IPS-18c (cell line): ENCODE results near the gene ABCD4.

Experiments used
- H3K4me3 ChIP-seq: 2 replicates; pipeline ENCODE4 v1.7.0; 2013; ENCODE audit warnings: low read depth, mild to moderate bottlenecking, low read length, moderate library complexity; ENCODE audit not compliant: insufficient read depth
- H3K9me3 ChIP-seq: one replicate; pipeline ENCODE4 v1.6.1; 2013; ENCODE audit warnings: mild to moderate bottlenecking, low read length, moderate library complexity; ENCODE audit not compliant: control insufficient read depth, insufficient read depth

Gene ABCD4

DNA sequence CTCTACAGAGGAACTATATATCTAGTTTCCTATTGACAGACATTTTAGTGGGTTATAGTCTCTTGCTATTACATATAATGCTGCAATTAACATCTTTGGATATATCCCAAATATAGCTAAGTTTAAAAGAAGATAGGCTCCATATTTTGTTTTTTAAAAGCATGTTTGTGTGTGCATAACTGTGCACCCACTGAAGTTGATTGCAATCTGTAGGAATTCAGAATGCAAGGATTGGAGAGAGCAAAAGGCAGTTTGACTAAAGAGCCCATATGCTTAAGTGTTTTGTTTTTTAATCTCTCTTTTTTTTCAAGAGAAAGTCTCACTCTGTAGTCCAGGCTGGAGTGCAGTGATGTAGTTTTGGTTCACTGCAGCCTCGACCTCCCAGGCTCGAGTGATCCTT, 9.4 kb upstream of the ABCD4 start:
- Histone ChIP-seq H3K9me3 (no peaks in the 10 kb centered on the region), H3K4me3 (no peak overlapping the region)

DNA sequence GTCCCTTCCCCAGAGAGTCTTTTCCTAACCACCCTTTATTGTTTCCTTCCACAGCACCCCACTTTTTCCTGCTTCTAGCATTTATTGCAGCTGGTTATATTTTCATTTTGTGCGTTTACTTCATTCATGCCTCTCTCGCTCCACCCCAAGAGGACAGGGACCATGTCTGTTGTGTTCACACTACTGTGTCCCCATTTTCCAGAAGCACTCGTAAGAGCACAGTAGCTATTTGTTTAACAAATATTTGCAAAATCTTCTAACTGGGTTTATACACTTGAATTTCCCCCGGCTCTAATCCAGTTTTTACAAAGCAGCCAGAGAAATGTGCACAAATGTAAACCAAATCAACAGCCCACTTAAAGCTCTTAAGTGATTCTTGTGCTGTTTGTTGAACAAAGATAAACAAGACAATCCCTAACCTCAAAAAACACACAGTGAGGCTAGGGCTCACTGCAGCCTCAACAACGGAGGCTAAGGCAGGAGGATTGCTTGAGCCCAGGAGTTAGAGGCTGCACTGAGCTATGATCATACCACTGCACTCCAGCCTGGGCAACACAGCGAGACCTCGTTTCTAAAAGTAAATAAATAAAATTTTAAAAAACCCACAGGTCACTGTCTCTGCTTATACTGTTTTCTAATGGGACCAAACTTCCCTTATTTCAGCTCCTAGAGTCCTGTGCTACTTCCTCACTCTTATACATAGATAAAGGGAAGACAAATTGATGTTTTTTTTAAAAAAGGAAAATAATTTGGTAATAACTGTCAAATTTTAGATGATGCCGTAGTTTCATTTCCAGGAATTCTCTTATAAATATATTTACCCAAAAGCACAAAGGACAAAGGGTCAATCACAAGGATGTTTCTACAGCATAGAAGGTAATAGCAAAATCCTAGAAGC, 6.6 kb upstream of the ABCD4 start:
- Histone ChIP-seq H3K9me3 (no peaks in the 10 kb centered on the region), H3K4me3 (no peak overlapping the region)

DNA sequence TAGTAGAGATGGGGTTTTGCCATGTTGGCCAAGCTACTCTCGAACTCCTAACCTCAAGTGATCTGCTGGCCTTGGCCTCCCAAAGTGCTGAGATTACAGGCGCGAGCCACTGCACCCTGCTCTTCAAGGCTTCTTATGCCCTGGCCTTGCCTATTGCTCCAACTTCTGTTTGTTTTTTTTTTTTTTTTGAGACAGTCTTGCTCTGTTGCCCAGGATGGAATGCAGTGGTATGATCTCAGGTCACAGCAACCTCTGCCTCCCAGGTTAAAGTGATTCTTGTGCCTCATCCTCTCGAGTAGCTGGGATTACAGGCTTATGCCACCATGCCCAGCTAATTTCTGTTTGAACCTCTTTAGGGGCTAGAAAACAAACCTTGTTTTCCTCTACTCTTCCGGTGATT, 6.0 kb upstream of the ABCD4 start:
- Histone ChIP-seq H3K9me3 (no peaks in the 10 kb centered on the region), H3K4me3 (no peak overlapping the region)

DNA sequence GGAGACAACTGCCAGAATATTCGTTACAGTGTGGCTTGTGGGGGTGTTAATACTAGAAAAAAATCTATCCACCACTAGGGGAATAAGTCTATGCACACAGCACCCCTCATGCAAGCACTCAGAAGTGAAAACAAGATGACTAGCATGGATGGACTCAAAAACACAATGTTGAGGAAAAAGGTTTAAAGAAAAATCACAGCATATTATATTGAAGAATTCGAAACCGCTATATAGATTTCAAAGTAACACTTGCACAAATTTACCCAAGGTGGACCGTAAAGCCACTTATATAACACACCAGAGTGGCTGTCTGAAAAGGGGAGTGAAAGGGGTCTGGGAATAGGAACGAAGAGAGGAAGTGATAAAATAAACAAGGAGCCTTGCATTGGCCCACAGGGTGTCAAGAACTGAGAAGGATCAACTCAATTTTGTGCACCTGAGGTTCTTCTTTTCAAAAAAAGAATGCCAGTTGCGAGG, 544 bp downstream of the ABCD4 start:
- H3K4me3 ChIP-seq, result peak overlapping the region; percentile 85
- H3K9me3 ChIP-seq, result no peaks in the 10 kb centered on the region

DNA sequence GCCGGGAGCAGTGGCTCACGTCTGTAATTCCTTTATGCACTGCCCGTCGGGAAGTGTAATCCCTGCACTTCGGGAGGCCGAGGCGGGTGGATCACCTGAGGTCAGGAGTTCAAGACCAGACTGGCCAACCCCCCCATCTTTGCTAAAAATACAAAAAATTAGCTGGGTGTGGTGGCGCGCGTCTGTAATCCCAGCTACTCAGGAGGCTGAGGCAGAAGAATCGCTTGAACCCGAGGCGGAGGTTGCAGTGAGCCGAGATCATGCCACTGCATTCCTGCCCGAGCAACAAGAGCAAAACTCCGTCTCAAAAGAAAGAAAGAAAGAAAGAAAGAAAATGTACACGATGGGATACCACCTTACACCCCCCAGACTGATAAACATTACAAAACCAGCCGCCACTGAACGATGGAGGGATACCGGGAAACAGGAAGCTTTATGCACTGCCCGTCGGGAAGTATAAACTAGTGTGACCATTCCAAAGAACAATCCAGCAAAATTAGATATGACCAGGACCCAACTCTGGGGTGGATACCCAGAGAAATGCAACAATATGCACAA, 1.1 kb downstream of the ABCD4 start:
- peak overlapping the region; percentile 85 for H3K4me3 ChIP-seq
- no peaks in the 10 kb centered on the region for H3K9me3 ChIP-seq

DNA sequence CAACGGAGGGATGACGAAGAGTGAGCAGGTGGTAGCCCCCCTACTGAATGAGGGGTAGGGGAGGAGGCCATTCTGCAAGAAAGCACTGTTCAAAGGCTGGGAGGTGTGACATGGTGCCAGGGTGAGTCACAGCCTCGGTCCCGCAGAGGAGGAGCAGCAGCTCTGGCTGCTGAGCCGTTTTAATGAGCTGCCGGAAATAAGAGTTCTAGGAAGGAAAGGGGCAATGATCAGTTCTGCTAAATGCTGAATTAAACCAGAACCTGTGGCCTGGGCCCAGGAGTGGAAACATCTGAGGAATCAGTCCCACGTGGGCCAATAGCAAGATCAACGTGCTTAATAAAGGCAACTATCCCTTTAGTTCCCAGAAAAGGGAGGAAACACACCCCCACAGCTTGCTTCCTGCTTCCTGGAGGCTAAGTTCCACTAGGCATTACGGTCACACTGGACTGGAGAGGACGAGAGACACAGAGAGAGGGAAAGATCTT, 3.6 kb downstream of the ABCD4 start:
- Histone ChIP-seq H3K9me3 (no peaks in the 10 kb centered on the region), H3K4me3 (no peak overlapping the region)

DNA sequence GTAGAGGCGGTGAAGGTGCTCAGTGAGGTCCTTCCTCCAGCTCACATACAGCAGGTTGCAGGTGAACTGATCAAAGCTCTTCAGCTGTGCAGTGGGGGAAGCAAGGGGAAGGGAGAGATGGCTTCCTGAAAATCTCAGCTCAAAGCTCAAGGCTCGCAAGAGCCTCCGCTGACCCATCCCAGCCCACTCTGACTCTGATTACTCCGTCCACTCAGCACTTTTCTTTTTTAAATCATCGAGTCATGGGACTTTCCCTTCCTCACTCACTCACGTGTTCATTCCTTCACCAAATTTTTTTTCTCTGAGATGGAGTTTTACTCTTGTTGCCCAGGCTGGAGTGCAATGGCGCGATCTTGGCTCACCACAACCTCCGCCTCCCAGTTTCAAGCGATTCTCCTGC, 4.7 kb downstream of the ABCD4 start:
- H3K4me3 ChIP-seq, result no peak overlapping the region
- no peaks in the 10 kb centered on the region for H3K9me3 ChIP-seq

DNA sequence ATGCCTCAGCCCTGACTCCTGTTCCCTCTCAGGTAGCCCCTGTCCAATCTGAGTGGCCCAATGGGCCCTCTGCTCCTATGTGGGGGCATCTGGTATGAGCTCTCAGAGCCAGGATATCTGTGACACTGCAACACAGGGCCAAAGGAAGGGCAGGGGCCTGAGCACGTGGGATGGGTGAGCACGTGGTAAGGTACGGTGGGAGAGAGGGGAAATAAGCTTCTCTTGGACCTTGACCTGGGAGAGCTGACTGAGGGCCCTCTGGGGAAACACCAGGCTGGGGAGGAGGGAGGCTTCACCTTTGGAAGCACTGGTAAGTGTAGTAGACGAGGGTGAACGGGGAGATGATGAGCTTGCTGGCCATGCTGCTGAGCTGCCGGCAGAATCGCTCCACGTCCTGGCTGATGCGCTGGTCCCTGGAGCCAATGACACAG, 6.7 kb downstream of the ABCD4 start:
- no peak overlapping the region for H3K4me3 ChIP-seq
- no peaks in the 10 kb centered on the region for H3K9me3 ChIP-seq

DNA sequence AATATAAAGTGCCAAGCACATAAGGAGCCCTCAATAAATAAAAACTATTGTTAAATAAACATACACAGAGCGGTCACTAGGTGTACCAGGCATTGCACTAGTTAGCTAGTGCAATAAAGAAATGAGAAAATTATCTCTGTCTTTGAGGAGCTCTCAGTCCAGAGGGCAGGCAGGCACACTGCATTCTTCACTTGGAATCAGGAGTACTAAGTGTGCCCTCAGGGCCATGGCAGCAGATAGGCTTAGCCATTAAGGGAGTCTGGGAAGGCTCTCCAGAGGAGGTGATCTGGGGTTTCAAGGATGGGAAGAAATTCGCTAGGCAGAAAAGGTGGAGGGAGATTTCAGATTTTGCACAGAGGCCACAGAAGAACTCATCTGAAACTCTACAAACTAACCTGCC, 9.1 kb downstream of the ABCD4 start:
- H3K4me3 ChIP-seq, result no peak overlapping the region
- H3K9me3 ChIP-seq, result no peaks in the 10 kb centered on the region

DNA sequence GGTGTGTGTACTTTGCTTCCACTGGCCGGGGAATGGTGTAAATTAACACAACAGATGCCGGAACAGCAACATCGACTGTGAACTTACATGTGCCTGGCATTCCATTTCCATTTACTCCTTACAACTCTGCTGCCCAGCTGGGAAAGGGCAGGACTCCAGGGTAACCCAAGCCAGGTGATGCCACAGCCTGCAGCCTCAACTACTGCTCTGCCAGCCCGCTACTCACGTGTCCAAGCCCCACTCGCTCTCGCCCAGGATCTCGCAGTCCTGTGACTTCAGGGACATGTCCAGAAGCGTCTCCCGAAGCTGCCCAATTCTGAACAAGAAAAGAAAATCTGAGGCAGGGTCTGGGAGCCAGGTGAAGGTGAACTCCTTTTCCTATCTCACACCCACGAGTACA, 10.7 kb downstream of the ABCD4 start:
- no peaks in the 10 kb centered on the region for H3K9me3 ChIP-seq
- no peak overlapping the region for H3K4me3 ChIP-seq

DNA sequence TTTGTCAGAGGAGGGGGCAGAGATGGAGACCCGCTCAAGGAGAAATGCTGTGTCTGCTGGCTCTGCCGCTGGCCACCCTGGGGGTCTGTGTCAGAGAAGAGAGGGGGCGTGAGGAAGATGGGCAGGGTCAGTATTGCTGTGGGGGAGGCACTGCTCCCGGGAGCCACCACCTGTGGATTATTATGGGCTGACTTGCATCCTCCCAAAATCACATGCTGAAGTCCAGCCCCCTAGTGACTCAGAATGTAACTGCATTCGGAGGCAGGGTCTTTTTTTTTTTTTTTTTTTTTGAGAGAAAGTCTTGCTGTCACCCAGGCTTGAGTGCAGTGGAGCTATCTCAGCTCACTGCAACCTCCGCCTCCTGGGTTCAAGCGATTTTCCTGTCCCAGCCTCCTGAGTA, 12.3 kb downstream of the ABCD4 start:
- no peaks in the 10 kb centered on the region for H3K9me3 ChIP-seq
- H3K4me3 ChIP-seq, result no peak overlapping the region

DNA sequence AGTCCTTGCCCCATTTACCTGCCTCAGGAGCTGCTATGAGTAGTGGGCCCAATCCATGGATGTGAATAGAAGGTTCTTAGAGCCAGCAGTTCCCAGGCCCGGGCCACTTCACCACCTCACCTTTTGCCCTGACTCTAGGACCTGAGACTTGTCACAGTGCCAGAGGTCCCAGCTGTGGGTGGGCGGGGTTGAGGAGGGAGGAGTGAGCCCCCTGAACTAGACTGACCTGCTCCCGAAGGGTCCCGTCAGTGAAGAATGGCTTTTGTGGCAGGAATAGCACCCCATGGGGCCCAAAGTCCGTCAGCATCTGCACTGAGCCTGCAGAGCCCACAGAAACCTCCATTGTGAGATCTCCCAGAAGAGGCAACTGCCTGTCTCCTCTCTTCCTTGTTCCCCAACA, 12.9 kb downstream of the ABCD4 start:
- H3K4me3 ChIP-seq, result no peak overlapping the region

DNA sequence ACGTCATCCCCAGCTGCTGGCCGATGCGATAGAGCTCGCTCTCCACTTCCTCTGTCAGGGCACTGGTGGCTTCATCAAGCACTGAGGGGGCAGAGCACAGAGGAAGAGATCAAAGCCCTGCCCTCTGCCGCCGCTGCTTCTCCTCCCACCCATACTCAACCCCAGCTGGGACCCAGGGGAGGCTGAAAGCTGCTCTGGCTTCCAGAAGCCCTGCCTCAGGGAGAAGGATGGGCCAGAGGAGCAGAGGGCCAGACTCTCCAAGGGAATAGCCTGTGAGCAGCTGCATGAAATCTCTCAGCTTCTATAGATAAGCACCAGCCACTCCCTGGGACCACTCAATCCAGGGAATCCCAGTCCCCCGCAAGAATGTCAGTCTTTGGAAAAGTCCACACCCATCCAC, 16.0 kb downstream of the ABCD4 start:
- Histone ChIP-seq H3K4me3 (no peak overlapping the region), H3K9me3 (no peaks in the 10 kb centered on the region)

More for the DNA sequence above, 12.9 kb downstream of the ABCD4 start:
- H3K9me3 ChIP-seq, result no peaks in the 10 kb centered on the region

DNA sequence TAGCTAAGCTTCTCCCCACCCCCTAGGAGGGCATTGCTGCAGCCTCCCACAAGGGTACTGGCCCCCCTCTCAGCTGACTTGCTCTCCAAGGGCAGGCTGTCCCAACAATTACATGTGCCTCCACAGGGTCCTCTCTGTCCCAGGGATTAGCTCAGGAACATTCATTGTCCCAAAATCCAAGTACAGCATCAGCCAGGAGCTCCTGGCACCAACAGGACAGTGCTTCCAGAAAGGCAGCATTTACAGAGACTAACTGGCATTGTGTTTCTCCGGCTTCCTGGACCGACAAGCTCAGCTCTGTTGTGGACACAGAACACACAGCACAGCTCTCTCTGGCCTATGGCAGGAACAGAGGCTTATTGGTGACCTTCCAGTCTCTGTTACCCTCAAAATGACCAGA, 21.7 kb downstream of the ABCD4 start:
- H3K4me3 ChIP-seq, result no peak overlapping the region
- peaks cover 4% of the 10 kb centered on the region for H3K9me3 ChIP-seq

DNA sequence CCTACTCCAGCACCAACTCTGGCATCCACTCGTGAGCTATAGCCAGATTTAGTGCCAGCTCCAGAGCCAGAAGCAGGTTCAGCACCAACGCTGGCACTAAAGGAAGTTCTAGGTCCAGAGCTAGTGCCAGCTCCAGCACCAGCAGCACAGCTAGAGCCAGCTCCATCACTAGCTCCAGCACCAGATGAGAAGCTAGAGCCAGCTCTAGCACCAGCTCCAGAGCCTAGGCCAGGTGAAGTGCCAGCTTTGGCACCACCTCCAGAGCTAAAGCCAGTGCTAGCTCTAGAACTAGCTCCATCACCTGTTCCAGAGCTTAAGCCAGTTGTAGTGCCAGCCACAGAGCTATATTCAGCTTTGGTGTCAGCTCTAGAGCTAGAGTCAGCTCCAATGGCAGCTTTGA, 24.7 kb downstream of the ABCD4 start:
- Histone ChIP-seq H3K9me3 (peaks cover 4% of the 10 kb centered on the region), H3K4me3 (no peak overlapping the region)

DNA sequence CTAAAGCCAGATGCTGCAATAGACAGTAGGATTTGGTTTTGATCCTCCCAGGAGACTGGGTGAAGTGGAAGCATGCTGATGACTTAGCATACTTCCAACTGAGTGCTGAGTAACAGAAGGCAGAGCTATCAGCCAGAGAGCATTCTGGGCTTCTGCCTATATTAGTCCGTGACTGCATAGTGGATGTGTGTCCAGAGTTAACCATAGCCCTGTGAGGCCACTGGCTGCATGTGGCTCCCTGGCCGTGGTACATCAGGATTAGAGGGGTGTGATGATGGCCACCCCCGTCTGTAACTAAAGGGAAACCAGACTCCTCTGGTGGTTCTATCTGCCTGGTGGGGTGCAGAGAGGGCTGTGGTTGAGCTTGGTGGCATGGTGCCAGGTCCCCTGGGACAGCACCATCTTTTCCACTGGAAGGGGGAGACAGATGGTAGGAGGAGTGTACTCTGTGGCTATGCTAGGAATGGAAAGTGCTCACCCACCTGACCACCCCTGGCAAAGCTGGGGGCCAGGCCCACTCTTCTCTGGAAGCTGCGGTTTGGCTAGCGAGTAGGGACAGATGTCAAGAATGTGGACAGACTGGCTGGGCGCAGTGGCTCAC, 27.4 kb downstream of the ABCD4 start:
- Histone ChIP-seq H3K9me3 (peaks cover 4% of the 10 kb centered on the region), H3K4me3 (no peak overlapping the region)

DNA sequence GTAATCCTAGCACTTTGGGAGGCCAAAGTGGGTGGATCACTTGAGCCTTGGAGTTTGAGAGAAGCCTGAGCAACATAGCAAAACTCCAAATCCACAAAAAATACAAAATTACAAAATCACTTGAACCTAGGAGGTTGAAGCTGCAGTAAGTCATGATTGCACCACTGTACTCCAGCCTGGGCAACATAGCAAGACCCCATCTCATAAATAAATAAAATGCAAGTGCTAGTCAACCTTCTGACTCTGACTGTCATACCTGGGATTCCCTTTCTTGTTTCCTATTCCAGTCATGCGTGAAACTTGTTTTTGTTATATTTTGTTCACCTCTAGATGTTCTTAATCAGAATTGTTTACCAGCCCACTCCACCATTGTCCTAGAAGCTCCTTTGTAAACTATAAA, 31.4 kb downstream of the ABCD4 start:
- Histone ChIP-seq H3K9me3 (no peaks in the 10 kb centered on the region), H3K4me3 (no peak overlapping the region)
